NT2/D1 (cell line): Measurements from ENCODE around the gene TBCB.

ENCODE experiments used
- DNase-seq: peaks from one replicate; pipeline ENCODE4 v3.0.0-alpha.2; 2011; ENCODE audit warnings: low read depth, low spot score
- H3K27me3 ChIP-seq: 2 replicates; pipeline ENCODE4 v1.6.0; 2011; ENCODE audit warnings: mild to moderate bottlenecking; ENCODE audit not compliant: insufficient read length, insufficient read depth
- H3K36me3 ChIP-seq: 2 replicates; pipeline ENCODE4 v1.6.1; 2011; ENCODE audit warnings: mild to moderate bottlenecking, low read length, mixed read lengths; ENCODE audit not compliant: insufficient read depth, insufficient read length
- H3K4me1 ChIP-seq: 2 replicates; pipeline ENCODE4 v1.5.1; 2011; ENCODE audit not compliant: insufficient read depth, insufficient read length
- H3K4me3 ChIP-seq: 2 replicates; pipeline ENCODE4 v1.5.1; 2011; ENCODE audit warnings: low read depth; ENCODE audit not compliant: insufficient read length
- H3K9ac ChIP-seq: 2 replicates; pipeline ENCODE4 v1.6.0; 2011; ENCODE audit warnings: low read depth; ENCODE audit not compliant: insufficient read length
- H3K9me3 ChIP-seq: 2 replicates; pipeline ENCODE4 v1.5.1; 2011; ENCODE audit warnings: mild to moderate bottlenecking, low read length; ENCODE audit not compliant: insufficient read depth
- SUZ12 ChIP-seq: IDR thresholded peaks from 2 replicates; pipeline ENCODE4 v1.6.1; 2011; ENCODE audit not compliant: insufficient read length, insufficient read depth; ENCODE audit errors: extremely low read depth
- YY1 ChIP-seq: IDR thresholded peaks from 2 replicates; pipeline ENCODE4 v1.6.1; 2011; ENCODE audit not compliant: insufficient read length, insufficient read depth
- ZNF274 ChIP-seq: IDR thresholded peaks from 2 replicates; pipeline ENCODE4 v1.6.1; 2011; ENCODE audit warnings: mild to moderate bottlenecking, low read depth, low read length

The TBCB gene

DNA sequence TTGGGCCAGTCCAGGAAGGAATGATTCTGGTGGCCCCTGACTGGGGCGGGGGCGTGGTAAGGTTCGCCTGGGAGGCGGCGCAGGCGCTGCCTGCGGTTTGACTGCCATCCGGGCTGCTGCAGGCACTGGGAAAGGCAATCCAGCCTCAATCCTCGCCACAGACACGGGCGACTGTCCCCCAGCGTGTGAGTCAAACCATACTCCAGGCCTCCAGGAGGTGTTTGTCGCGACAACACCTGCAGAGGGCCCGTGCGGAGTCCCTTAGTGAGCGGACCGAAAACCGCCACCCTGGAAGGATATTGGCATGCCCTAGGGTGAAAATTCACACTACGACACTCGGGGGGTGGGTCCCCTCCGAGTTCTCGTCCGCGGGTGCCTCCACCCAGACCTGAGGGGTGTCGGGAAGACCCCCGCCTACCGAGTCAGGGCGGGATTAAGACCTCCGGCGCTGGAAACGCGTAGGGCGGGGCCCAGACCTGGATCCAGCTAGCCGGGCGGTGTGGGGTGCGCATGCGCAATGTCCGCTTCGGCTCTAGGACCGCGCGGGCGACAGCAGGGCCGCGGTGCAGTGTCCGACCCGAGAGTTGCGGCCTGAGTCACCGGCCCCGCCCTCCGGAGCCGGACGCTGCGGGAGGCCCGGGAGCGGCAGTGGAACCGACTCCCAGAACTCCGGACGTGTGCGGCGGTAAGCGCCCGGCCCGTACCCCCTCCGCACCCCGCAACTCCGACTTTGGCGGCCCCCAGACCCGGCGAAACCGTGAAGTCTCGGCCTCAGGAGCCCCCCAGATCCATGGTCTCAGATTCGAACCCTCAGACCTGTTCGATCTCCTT lies 24.4 kb downstream of the TBCB start, which contains the start of gene CAPNS1:
Gene CAPNS1, plus strand, starts transcription at position 594 of the 831 bp plus-strand sequence. CDS start 946 bp downstream, outside the sequence.
- H3K9ac ChIP-seq = peak within 1 kb of the TSS; percentile 96
- no peaks in the 10 kb centered on the region for H3K9me3 ChIP-seq
- peaks cover 4% of the 10 kb centered on the region for H3K4me1 ChIP-seq
- TF ChIP-seq SUZ12 (no peak), ZNF274 (no peak), YY1 (no peak)
- H3K36me3 ChIP-seq = peaks cover 27% of the 10 kb centered on the region
- H3K4me3 ChIP-seq = peak within 1 kb of the TSS; percentile 77
- no peaks in the 10 kb centered on the region for H3K27me3 ChIP-seq
- peak; percentile 92 for DNase-seq

DNA sequence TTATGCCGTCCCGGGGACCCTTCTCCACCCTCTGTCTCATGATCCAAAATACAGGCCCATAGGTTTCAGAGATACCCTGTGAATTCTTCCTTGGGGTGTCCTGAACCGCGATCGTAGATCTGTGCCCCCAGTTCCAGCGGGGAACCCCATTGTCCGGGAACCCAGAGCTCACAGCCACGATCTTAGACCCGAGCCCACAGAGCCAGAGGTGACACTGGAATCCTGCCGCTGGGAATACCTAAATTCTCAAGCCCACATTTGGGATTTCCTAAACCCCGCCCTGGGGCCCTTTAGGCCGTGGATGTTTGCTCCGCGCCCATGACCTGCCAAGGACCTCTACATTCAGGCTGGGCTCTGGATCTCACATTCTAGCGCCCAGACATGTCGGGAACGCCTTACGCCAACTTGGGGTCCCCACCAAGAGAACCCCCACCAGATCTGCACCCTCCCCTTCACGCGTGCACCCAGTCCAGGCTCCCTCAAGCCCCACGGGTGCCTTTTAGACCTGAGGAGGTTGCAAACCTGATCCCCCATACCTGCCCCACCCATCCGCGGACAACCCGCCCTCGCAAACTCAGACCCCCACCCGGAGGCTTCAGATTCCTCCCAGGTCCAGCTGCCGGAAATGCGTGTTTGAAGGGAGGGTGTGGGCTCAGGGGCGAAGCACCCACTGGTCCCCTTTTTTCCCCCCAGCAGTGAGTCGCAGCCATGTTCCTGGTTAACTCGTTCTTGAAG lies 25.2 kb downstream of the TBCB start:
- Histone ChIP-seq H3K27me3 (no peaks in the 10 kb centered on the region), H3K9me3 (no peaks in the 10 kb centered on the region), H3K9ac (peak overlapping the region; percentile 96), H3K36me3 (peaks cover 34% of the 10 kb centered on the region), H3K4me3 (peak overlapping the region; percentile 77), H3K4me1 (peaks cover 4% of the 10 kb centered on the region)
- TF ChIP-seq YY1 (no peak), ZNF274 (no peak), SUZ12 (no peak)
- no peak for DNase-seq

- TF ChIP-seq ZNF274 = no peak
- TF ChIP-seq SUZ12 = no peak
- TF ChIP-seq YY1 = no peak
- Histone ChIP-seq H3K27me3 (no peaks in the 10 kb centered on the region), H3K9me3 (no peaks in the 10 kb centered on the region), H3K36me3 (peaks cover 42% of the 10 kb centered on the region), H3K9ac (peak overlapping the region; percentile 26), H3K4me3 (peak overlapping the region; percentile 77), H3K4me1 (peaks cover 4% of the 10 kb centered on the region)
- DNase-seq = peak; percentile 64
These were observed 26.0 kb downstream of the TBCB start for GRCh38 chr19:36141039-36141927.

GRCh38 chr19:36142046-36142445 lies 26.8 kb downstream of the TBCB start:
- Histone ChIP-seq H3K9me3 (no peaks in the 10 kb centered on the region), H3K27me3 (no peaks in the 10 kb centered on the region), H3K36me3 (peaks cover 50% of the 10 kb centered on the region), H3K4me1 (peaks cover under 1% of the 10 kb centered on the region), H3K9ac (no peak overlapping the region), H3K4me3 (no peak overlapping the region)
- no peak for DNase-seq
- no peak for TF ChIP-seq ZNF274

DNA sequence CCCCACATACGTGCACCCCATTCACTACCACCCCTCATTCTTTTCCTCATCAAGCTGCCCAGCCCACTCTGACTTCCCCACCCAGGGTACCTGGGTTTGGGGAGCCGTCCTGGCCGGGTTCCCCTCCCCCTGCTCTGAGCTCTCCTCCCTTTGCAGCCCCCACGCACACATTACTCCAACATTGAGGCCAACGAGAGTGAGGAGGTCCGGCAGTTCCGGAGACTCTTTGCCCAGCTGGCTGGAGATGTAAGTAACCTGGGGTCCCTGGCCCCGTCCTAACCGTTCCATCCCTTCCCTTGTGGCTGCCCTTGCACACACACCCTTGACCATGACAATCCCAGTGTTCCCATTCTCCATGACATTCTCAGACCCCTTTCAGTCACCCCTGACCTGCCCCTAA lies 27.2 kb downstream of the TBCB start:
- Histone ChIP-seq H3K9me3 (no peaks in the 10 kb centered on the region), H3K27me3 (no peaks in the 10 kb centered on the region), H3K9ac (no peak overlapping the region), H3K36me3 (peaks cover 53% of the 10 kb centered on the region), H3K4me3 (no peak overlapping the region), H3K4me1 (no peaks in the 10 kb centered on the region)
- DNase-seq = no peak
- no peak for TF ChIP-seq SUZ12
- no peak for TF ChIP-seq YY1
- no peak for TF ChIP-seq ZNF274

DNA sequence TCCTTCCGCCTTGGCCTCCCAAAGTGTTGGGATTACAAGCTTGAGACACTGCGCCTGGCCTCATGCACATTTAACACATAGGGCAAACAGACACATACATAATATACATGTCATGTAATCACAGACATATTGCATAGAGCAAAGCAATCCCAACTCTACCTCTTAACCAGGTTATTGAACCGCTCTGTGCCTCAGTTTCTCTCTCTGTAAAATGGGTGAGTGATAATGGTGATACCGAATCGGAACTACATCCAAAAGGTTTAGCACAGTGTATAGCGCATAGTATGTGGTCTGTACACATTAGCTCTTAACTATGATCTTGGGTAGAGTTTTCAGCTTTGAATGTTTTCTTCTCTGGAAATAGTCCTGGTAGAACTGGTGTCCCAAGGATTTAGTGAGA lies 29.4 kb downstream of the TBCB start:
- H3K36me3 ChIP-seq = peaks cover 68% of the 10 kb centered on the region
- H3K9ac ChIP-seq = no peak overlapping the region
- H3K9me3 ChIP-seq = no peaks in the 10 kb centered on the region
- H3K4me3 ChIP-seq = no peak overlapping the region
- H3K27me3 ChIP-seq = no peaks in the 10 kb centered on the region
- no peak for TF ChIP-seq YY1
- TF ChIP-seq ZNF274 = no peak
- no peak for TF ChIP-seq SUZ12
- H3K4me1 ChIP-seq = peaks cover 2% of the 10 kb centered on the region
- DNase-seq = no peak
